GM21717 (cell line): ENCODE measurements around the gene S100A7.
"Not testable (repeated sequence)": the region's sequence is repeated elsewhere in the genome, so short reads cannot be mapped to it uniquely, and the experiment has no call there.

Experiments
- ATAC-seq: cut with Tn5 transposase; IDR thresholded peaks from one replicate; pipeline ENCODE4 v1.9.1; 2021; ENCODE audit warnings: mild to moderate bottlenecking, moderate library complexity; ENCODE audit not compliant: unreplicated experiment

The S100A7 gene

GRCh38 chr1:153478047-153478691 lies 17.7 kb upstream of the S100A7 start:
- ATAC-seq = no peak

DNA sequence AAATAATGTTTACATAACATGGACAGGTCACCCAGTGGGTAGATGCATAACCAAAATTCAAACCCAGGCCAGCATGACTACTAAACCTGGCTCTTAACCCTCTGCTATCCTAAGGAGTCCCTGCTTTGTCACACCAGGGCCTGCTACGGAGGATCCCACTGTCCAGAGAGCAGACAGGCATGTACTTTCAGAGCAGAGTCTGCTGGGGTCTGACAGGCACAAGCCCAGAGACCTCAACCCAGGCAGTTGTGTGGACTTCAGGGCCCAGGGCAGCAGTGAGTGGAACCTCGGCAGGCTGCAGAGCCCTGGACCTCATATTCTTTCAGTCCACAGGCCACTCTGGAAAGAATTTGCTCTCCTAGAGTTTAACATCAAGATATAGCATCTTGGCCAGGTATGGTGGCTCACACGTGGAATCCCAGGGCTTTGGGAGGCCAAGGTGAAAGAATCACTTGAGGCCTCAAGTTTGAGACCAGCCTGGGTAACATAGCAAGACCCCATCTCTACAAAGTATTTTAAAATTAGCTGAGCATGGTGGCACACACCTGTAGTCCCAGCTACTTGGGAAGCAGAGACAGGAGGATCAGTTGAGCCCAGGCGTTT lies 16.1 kb upstream of the S100A7 start:
- ATAC-seq = no peak

DNA sequence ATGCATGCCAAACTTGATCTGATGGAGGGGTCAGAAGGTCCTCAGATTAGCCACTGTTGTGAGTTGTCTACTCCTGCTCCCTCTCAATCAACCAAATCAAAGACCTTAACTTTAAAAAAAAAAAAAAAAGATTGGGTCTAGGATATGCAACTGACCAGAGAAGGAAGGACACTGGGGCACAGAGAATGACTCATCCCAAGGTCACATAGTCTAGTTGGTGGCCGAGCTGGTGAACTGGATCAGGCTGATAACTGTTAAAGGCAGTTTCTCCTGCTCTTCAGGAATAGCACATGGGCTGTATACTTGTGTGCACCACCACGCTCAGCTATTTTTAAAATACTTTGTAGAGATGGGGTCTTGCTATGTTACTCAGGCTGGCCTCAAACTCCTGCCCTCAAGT lies 14.8 kb upstream of the S100A7 start:
- ATAC-seq = no peak

GRCh38 chr1:153474347-153474746 lies 13.9 kb upstream of the S100A7 start:
- ATAC-seq = no peak

GRCh38 chr1:153470707-153471106 lies 10.3 kb upstream of the S100A7 start:
- ATAC-seq = no peak

- ATAC-seq = no peak
Observed at GRCh38 chr1:153466908-153467307, 6.5 kb upstream of the S100A7 start.

GRCh38 chr1:153465811-153466636 lies 5.6 kb upstream of the S100A7 start:
- ATAC-seq = no peak

GRCh38 chr1:153462741-153463140 lies 2.3 kb upstream of the S100A7 start:
- not testable (repeated sequence) for ATAC-seq

DNA sequence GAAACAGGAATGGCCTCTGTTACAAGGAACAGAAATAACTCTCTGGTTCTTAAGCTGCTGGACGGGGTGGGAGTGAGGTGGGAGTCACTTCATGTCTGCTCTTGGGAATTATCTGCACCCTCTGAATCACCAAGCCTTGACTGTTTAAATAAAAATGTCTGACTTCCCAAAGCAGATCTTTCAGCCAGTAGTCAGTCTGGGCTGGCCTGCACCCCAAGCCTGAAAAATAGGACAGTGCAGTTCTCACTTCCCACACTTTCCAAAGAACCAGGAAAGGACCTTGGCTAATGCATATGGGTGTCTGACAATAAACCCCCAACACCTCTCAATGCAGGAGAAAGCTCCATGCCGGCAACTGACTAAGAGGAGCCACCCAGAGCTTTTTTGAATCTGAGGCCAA lies 796 bp downstream of the S100A7 start:
- no peak for ATAC-seq

DNA sequence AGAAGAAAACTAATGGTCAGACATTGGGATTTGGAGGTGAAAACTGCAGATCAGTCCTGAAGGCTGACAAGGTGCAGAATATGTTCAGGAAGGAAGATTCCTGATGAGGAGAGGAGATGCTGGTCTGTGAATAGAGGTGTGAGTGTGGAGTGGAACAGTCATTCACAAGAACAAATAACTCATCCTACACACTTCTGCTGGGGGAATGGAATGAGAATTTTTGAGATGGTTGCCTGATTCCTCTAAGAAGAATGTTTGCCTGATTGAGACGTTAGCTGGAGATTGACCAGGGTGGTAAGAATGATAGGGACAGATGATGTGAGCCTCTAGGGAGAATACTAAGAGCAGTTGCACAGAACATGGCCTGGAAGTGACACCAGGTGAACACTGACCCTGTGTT lies 4.1 kb downstream of the S100A7 start:
- ATAC-seq = no peak

DNA sequence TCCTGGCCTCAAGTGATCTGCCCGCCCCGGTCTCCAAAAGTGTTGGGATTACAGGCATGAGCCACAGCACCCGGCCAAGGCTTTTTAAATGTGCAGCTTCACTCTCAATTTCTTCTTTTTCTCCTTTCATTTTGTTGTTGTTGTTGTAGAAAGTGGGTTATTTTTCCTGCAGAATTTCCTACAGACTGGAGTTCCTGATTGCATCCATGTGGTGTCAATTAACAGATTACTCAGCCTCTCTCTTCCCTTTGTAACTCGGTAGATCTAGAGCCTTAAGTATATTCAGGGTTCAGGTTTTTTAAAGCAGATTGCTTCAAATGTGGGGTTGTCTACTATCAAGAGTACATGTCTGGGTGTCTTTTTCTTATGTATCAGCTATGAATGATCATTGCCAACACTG lies 11.6 kb downstream of the S100A7 start:
- not testable (repeated sequence) for ATAC-seq

- no peak for ATAC-seq
Observed at GRCh38 chr1:153447498-153448170, 12.8 kb downstream of the S100A7 start.

DNA sequence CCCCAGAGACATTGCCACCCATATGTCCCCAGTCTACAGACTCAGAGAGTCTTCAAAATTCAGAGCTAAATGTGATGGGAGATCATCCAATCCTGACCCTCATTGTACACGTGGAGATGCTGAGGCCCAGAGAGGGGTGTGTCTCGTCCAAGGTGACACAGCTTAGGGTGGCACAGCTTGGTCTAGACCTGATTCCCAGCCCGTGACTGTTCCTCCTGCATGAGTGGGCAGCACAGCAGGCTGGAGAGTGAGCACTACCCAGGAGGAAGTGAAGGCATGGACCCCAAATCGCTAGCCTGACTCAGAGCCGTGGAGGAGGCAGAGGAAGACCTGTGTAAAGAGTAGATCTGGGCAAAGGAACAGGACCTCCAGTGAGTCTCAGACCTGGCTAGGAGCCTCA lies 16.4 kb downstream of the S100A7 start:
- ATAC-seq = no peak

GRCh38 chr1:153443486-153443885 lies 17.0 kb downstream of the S100A7 start:
- ATAC-seq = no peak

GRCh38 chr1:153441238-153441755 lies 19.2 kb downstream of the S100A7 start:
- ATAC-seq = no peak

DNA sequence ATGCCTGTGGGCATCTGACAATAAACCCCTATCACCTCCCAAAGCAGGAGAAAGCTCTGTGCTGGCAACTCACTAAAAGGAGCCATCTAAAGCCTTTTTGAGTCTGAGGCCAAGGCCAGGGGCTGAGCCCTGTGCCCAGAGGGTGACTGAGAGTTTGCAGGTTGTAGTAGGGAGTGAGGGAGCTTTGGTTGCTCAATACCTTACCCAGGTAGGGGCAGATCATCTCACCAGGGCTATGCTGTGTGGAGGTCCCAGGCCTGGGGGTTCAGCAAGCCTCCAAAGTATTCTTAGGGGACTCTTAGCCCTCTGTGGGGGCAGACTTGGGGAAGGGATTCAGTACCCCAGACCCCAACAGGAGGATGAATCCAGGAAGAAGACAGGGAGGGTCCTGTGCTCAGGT lies 21.2 kb downstream of the S100A7 start:
- ATAC-seq = no peak

- ATAC-seq = no peak
Observed at GRCh38 chr1:153438599-153438998, 21.9 kb downstream of the S100A7 start.

GRCh38 chr1:153437236-153437635 lies 23.2 kb downstream of the S100A7 start:
- no peak for ATAC-seq

DNA sequence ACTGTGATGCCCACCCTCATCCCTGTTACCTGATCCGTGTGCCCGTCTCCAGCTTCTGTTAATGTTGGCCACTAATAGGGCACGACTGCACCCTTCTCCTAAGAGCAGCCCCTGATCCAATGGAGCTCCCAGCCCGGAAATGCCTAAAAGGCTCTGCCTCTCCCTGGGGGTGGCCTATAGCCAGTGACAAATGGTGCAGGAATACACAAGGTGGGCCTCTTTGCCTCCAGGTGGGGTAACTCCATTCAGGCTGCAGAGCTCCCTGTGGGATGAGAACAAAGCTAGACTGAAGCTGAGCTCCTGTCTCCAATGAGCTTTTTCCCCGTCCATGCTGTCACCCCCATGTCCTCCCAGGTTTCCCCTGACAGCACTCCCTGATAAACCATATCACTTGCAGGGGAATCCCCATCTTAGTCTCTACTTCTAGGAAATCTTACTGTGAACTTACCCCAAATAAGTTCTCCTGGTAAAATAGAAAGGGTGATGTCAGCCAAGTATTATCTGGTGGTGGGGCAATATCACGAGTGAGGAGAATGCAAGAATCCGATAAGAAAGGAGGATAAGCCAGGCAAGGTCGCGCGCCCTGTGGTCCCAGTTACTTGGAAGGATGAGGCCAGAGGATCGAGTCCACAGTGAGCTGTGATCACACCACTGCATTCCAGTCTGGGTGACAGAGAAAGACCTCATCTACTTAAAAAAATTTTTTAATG lies 25.6 kb downstream of the S100A7 start:
- ATAC-seq = no peak

DNA sequence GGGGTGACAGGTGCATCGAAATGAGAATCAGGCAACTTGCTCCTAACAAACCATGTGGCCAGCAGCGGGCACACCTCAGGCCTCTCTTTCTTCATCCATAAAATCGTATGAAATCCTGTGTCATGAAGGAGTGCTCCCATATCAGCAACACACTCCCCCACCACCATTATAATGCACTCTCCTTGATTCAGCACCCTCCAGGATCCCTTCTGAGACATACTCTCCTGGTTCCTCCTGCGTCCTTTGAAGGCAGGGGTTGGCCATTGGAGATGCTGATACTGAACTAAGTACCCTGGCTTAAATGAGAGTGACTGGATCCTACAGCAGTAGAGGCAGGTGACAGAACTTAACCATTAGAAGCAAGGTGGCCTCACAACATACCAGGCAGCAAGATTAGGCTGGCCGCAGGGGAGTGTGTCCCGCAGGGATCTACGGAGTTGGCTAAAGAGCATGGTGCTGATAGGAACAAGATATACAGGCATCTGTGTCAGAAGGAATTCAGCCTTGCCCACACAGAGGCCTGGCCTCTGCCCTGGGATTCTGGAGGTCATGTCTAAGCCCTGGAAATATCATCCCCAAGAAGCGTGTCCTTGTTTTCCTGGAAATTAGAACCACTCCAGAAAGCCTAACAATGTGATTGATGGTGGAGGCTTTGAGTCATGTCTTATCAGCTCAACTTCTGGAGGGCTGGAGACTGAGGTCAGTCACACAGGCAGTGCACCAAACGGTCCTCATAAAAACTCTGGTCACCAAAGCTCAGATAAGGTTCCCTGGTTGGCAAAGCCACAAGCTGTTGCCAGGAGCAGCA lies 27.4 kb downstream of the S100A7 start:
- no peak for ATAC-seq
